NCI-H187 treated with DMSO at 0.1 percent for 48 hours (cell line): Measurements from ENCODE around the gene ANKMY1.

Experiments used
- DNase-seq: peaks from one replicate; lab custom pipeline; 2025; lab: John Stamatoyannopoulos, UW

ANKMY1 gene

GRCh38 chr2:240579771-240580614 lies 22.2 kb upstream of the ANKMY1 start:
- no peak for DNase-seq

GRCh38 chr2:240579071-240579762 lies 21.4 kb upstream of the ANKMY1 start:
- DNase-seq = no peak

- no peak for DNase-seq
These were observed 20.7 kb upstream of the ANKMY1 start for GRCh38 chr2:240578488-240578887.

- no peak for DNase-seq
These were observed 20.3 kb upstream of the ANKMY1 start for GRCh38 chr2:240578110-240578450.

- DNase-seq = no peak
These were observed 19.7 kb upstream of the ANKMY1 start for GRCh38 chr2:240577281-240578109.

GRCh38 chr2:240576436-240577205 lies 18.8 kb upstream of the ANKMY1 start:
- DNase-seq = no peak

GRCh38 chr2:240576036-240576435 lies 18.2 kb upstream of the ANKMY1 start:
- DNase-seq = no peak

GRCh38 chr2:240575101-240575965 lies 17.5 kb upstream of the ANKMY1 start:
- no peak for DNase-seq

- DNase-seq = no peak
These were observed 16.8 kb upstream of the ANKMY1 start for GRCh38 chr2:240574386-240575100.

GRCh38 chr2:240573516-240574385 lies 16.0 kb upstream of the ANKMY1 start:
- DNase-seq = no peak

- DNase-seq = no peak
These were observed 15.3 kb upstream of the ANKMY1 start for GRCh38 chr2:240573071-240573515.

GRCh38 chr2:240572141-240573031 lies 14.6 kb upstream of the ANKMY1 start:
- no peak for DNase-seq

- no peak for DNase-seq
These were observed 13.7 kb upstream of the ANKMY1 start for GRCh38 chr2:240571314-240571973.

GRCh38 chr2:240570531-240571313 lies 12.9 kb upstream of the ANKMY1 start:
- no peak for DNase-seq

GRCh38 chr2:240569998-240570530 lies 12.3 kb upstream of the ANKMY1 start:
- no peak for DNase-seq

GRCh38 chr2:240569523-240569997 lies 11.8 kb upstream of the ANKMY1 start:
- DNase-seq = no peak
